Measurements from ENCODE around the gene SLC48A1. TPM values are rescaled to one million over a fixed set of nuclear protein-coding genes. Genes with fewer than 3 reads are reported as not detected.
A peak's percentile ranks its signal among the peaks of the same experiment; 100 is the strongest.

The SLC48A1 gene
- total RNA-seq, 1 experiment from 2014 or later: 37.5 TPM

GRCh38 chr12:47820631-47821345, 47.8 kb downstream of the SLC48A1 start:
- Histone ChIP-seq H3K36me3 (ENCODE audit: control insufficient read depth, insufficient read depth, low read length) (no peaks in the 10 kb centered on the region), H3K4me1 (peaks cover 57% of the 10 kb centered on the region), H3K4me3 (ENCODE audit: low read depth, low read length) (peak overlapping the region; percentile 92), H3K27me3 (replicated peaks; ENCODE audit: control insufficient read depth, insufficient read depth, low read length) (no peaks in the 10 kb centered on the region), H3K9me3 (no peaks in the 10 kb centered on the region)
- BruUV-seq (replicated peaks): TSS peak; percentile 82
- POLR2A ChIA-PET: interaction anchor here (0.5 to 1.4 kb wide), 11 partner anchors 13 to 1031 kb away, joined by 3 to 18 read pairs (median 5); partner anchors contain the start of genes DDX23 and VDR
- CTCF ChIA-PET: interaction anchor here (0.6 to 7.8 kb wide), 9 partner anchors 8 to 84 kb away, joined by 3 to 113 read pairs (median 4); partner anchors contain the start of gene VDR
- peak overlapping the region; percentile 99 for H3K27ac Mint-ChIP-seq (ENCODE audit: unreplicated experiment)
- peaks cover 63% of the 10 kb centered on the region for H3K4me1 Mint-ChIP-seq (ENCODE audit: low read depth, unreplicated experiment)
- no peaks in the 10 kb centered on the region for H3K9me3 Mint-ChIP-seq (ENCODE audit: unreplicated experiment)
- peak overlapping the region; percentile 97 for H3K4me3 Mint-ChIP-seq (ENCODE audit: unreplicated experiment)
- no peak for TF ChIP-seq CTCF (IDR thresholded peaks at IDR 0.05; ENCODE audit: insufficient read depth in 1 of 2, low read depth in 1 of 2, low read length in 1 of 2, severe bottlenecking in 1 of 2, unreplicated experiment in 1 of 2)
- no peaks in the 10 kb centered on the region for H3K27me3 Mint-ChIP-seq (ENCODE audit: insufficient read depth, unreplicated experiment)
- peaks cover 12% of the 10 kb centered on the region for H3K36me3 Mint-ChIP-seq (ENCODE audit: insufficient read depth, unreplicated experiment)
- intact Hi-C loops (cut with micrococcal nuclease; ENCODE audit: unreplicated experiment): loop anchor here (1.0 kb wide), 2 partner anchors 17 to 23 kb away; no protein-coding TSS in a partner anchor
- DNase-seq: peak; percentile 91 to 94

- H3K9me3 ChIP-seq: no peaks in the 10 kb centered on the region
- no peak for TF ChIP-seq CTCF (IDR thresholded peaks at IDR 0.05; ENCODE audit: insufficient read depth in 1 of 2, low read depth in 1 of 2, low read length in 1 of 2, severe bottlenecking in 1 of 2, unreplicated experiment in 1 of 2)
- peaks cover 57% of the 10 kb centered on the region for H3K4me1 ChIP-seq
- H3K27me3 ChIP-seq (replicated peaks; ENCODE audit: control insufficient read depth, insufficient read depth, low read length): no peaks in the 10 kb centered on the region
- peak overlapping the region; percentile 92 for H3K4me3 ChIP-seq (ENCODE audit: low read depth, low read length)
- H3K4me3 Mint-ChIP-seq (ENCODE audit: unreplicated experiment): peak overlapping the region; percentile 97
- intact Hi-C loops (cut with micrococcal nuclease; ENCODE audit: unreplicated experiment): no loop called here
- no TSS peak for BruUV-seq (replicated peaks)
- peak overlapping the region; percentile 99 for H3K27ac Mint-ChIP-seq (ENCODE audit: unreplicated experiment)
- no peaks in the 10 kb centered on the region for H3K27me3 Mint-ChIP-seq (ENCODE audit: insufficient read depth, unreplicated experiment)
- peaks cover 12% of the 10 kb centered on the region for H3K36me3 Mint-ChIP-seq (ENCODE audit: insufficient read depth, unreplicated experiment)
- DNase-seq: no peak
- ChIA-PET POLR2A (interaction anchor here (0.6 to 1.4 kb wide), 7 partner anchors 13 to 110 kb away, joined by 3 to 18 read pairs (median 5); partner anchors contain the start of gene VDR), CTCF (interaction anchor here (0.6 to 7.8 kb wide), 9 partner anchors 7 to 84 kb away, joined by 3 to 113 read pairs (median 4); partner anchors contain the start of gene VDR)
- H3K9me3 Mint-ChIP-seq (ENCODE audit: unreplicated experiment): no peaks in the 10 kb centered on the region
- H3K4me1 Mint-ChIP-seq (ENCODE audit: low read depth, unreplicated experiment): peaks cover 63% of the 10 kb centered on the region
- H3K36me3 ChIP-seq (ENCODE audit: control insufficient read depth, insufficient read depth, low read length): no peaks in the 10 kb centered on the region
Measured at GRCh38 chr12:47821346-47821706, 48.3 kb downstream of the SLC48A1 start.

- no peaks in the 10 kb centered on the region for H3K27me3 Mint-ChIP-seq (ENCODE audit: insufficient read depth, unreplicated experiment)
- H3K36me3 Mint-ChIP-seq (ENCODE audit: insufficient read depth, unreplicated experiment): peaks cover 12% of the 10 kb centered on the region
- Histone ChIP-seq H3K4me3 (ENCODE audit: low read depth, low read length) (no peak overlapping the region), H3K9me3 (no peaks in the 10 kb centered on the region), H3K4me1 (peaks cover 51% of the 10 kb centered on the region), H3K36me3 (ENCODE audit: control insufficient read depth, insufficient read depth, low read length) (no peaks in the 10 kb centered on the region), H3K27me3 (replicated peaks; ENCODE audit: control insufficient read depth, insufficient read depth, low read length) (no peaks in the 10 kb centered on the region)
- peaks cover 57% of the 10 kb centered on the region for H3K4me1 Mint-ChIP-seq (ENCODE audit: low read depth, unreplicated experiment)
- CTCF ChIA-PET: interaction anchor here (0.6 to 7.8 kb wide), 2 partner anchors 14 to 967 kb away, joined by 11 to 113 read pairs; no protein-coding TSS in a partner anchor
- TF ChIP-seq CTCF (IDR thresholded peaks at IDR 0.05; ENCODE audit: insufficient read depth in 1 of 2, low read depth in 1 of 2, low read length in 1 of 2, severe bottlenecking in 1 of 2, unreplicated experiment in 1 of 2): no peak
- no peak for DNase-seq
- H3K27ac Mint-ChIP-seq (ENCODE audit: unreplicated experiment): peak overlapping the region; percentile 99
- BruUV-seq (replicated peaks): no TSS peak
- no peaks in the 10 kb centered on the region for H3K9me3 Mint-ChIP-seq (ENCODE audit: unreplicated experiment)
- intact Hi-C loops (cut with micrococcal nuclease; ENCODE audit: unreplicated experiment): no loop called here
- POLR2A ChIA-PET: no interaction called here
- peak overlapping the region; percentile 97 for H3K4me3 Mint-ChIP-seq (ENCODE audit: unreplicated experiment)
Measured at GRCh38 chr12:47822401-47822800, 49.4 kb downstream of the SLC48A1 start.

Measured in Caco-2 (cell line).